HTR-8/SVneo (cell line): Measurements from ENCODE around the gene SLC2A11.

Source experiments
- DNase-seq: peaks from one replicate; pipeline ENCODE4 v3.0.0; 2011; ENCODE audit warnings: low spot score, mixed read lengths; ENCODE audit not compliant: insufficient read length
- FAIRE-seq: peaks from 2 replicates; lab custom pipeline; 2011; peaks lifted over from hg19 to GRCh38; lab: Jason Lieb, UNC

The SLC2A11 gene

DNA sequence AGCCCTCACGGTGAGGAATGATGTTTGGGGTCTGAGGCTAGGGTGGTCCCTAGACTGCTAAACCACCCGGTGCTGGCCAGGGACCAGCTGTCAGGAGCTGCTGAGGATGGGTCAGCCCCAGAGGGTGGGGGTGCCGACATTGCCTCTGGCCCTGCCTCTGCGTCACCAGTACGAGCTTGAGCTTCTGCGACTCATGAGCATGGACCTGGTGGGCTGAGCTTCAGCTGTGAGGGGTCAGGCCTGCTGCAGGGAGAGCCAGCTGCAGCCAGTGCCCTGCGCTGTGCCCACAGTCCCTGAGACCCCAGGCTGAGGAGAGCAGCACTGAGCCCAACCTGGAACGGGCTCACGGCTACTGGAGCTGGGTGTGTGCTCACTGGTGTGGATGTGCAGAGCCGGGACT, 25.9 kb upstream of the SLC2A11 start:
- no peak for FAIRE-seq
- DNase-seq = no peak

DNA sequence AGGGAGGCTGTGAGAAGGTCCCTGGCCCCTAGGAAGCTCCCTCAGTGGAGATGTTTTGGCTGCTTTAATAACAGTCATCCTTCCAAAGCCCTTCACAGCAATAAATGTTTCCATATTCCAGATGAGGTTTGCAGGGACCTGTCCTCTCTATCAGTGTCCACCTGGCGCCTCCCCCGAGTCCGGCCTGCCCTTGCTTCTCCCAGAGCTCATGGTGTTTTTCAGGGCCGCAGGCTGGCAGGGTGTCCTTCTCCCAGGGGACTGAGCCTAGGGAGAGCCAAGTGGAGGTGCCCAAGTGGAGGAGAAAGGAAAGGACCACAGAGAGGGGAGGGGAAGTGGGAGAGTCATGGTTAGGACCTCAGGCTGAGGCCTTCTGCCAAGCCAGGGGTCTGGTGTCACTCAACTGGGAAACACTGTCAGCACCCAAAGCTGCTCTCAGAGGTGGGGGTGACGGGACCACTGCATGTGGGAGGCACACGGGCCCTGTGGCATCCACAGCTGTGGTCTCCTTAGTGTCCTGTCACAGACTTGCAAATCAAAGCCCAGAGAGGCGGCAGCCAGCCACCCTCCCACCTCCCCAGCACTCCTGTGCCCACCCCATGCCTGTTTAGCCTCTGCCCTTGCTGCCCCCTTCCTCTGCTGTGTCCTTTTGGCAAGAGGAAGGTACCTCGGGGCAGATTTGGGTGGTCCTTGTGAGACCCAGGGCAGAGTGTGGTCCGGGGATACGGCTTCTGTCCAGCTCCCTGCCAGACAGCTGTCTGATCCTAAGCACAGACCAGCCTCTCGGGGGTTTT, 25.3 kb upstream of the SLC2A11 start:
- no peak for DNase-seq
- no peak for FAIRE-seq

DNA sequence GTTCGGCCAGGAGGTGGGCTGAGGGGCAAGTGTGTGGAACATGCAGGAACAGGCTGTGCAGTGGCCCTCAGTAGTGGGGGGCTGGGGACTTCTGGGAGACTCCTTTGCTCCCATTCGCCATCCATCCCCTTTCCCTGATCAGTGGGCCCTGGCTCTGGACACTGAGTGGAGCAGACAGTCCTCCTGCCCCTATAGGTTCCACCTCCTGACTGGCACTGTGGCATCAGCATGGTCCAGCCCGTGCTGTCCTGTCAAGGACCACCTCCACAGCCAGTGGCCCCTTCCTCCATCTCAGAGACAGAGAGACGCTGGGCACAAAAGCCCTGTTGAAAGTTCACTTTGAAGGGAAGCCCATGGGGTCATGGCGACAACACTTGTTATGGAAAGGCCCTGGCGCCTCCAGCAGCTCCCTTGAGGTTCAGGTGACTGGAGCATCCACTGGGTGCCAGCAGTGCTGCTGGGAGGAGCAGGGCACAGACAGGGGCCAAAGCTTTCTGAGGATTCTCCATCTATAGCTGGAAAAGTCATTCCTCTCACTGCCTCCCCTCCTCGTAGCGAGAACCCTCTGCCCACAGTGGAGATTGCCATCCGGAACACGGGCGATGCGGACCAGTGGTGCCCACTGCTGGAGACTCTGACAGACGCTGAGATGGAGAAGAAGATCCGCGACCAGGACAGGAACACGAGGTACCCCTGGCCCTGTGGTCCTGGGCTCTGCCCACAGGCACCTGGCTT, 24.5 kb upstream of the SLC2A11 start:
- no peak for DNase-seq
- no peak for FAIRE-seq

DNA sequence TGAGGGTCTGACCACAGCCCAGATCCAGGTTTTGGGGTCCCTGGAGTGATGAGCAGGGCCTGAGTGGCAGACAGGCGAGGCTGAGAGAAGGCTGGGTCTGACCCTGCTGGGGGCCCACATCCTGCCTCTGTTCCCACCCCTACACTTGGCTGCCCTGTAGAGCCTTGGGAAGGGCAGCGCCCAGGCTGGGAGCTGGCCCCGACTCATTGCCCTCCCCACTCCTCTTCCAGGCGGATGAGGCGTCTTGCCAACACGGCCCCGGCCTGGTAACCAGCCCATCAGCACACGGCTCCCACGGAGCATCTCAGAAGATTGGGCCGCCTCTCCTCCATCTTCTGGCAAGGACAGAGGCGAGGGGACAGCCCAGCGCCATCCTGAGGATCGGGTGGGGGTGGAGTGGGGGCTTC, 23.8 kb upstream of the SLC2A11 start:
- FAIRE-seq = no peak

DNA sequence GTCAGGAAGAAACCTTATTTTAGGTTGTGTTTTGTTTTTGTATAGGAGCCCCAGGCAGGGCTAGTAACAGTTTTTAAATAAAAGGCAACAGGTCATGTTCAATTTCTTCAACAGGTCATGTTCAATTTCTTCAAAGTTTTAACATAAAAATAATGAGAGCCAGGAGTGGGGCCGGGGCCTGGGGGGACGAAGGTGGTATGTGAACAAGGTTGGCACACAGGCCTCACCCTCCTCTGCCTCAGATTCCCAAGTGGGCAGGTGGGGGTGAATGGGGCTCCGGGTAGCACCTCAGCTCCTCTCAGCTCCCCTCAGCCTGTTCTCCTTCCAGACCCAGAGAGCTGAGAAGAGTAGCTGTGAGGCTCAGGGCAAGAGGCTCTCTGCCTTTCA, 23.3 kb upstream of the SLC2A11 start:
- DNase-seq (no peak), FAIRE-seq (no peak)

More for the DNA sequence above, 23.8 kb upstream of the SLC2A11 start:
- no peak for DNase-seq

DNA sequence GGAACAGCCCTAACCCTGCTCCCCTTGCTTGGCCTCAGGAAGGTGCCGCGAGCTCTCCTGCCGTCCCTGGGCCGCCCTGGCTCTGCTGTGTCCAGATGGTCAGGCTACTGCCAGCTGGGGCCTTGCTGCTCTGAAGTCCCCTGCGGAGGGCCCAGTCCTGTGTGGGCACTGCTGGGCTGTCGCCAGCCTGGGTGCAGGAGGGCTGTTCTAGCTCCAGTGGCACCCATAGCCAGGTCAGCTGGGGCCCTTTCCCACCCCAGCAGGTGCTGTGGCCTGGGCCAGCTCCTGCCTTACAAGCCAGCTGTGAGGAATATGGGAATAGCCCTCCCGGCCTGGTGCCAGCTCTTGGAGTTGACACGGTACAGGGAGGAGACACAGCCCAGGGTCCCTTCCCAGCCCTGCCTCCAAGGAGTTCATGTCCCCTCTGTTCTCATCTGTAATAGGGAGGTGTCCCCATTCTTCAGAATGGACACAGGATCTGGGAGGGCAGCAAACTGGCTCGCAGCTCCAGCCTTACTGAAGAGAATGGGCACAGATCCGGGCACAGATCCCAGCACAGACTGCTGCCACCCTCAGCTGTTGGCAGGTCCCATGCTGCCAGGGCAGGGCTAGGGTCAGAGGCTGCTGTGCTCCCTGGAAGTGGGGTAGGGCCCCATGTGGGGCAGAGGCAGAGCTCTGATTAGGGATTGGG, 22.7 kb upstream of the SLC2A11 start:
- FAIRE-seq = no peak
- no peak for DNase-seq

DNA sequence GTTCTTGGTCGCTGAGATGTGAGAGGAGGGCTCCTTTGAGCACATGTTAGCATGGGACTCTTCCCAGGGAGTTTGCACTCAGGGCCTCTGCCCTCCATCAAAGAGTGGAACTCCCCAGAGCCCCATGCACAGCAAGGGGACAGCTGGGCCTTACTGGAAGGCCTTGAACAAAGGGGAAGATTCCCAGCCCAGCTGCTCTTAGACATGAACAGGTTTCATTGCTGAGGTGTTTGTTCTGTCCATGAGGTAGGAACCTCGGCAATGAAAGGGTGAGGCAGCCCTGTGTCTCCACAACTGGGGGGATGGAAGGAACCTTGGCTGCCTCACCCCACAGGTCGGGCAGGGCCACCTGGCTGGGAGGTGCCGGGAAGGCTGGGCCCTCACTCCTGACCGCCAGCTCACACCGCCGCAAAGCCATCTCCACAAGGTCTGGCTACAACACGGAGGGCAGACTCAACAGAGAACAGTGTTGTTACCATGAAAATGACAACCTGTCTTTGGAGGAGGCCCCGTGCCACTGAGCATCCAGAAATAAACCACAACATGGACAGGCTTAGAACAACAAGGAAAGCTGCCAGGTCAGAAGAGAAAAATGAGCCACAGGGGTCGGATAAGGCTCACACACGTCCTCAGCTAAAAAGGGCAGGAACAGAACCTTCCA, 22.1 kb upstream of the SLC2A11 start:
- DNase-seq (no peak), FAIRE-seq (no peak)

DNA sequence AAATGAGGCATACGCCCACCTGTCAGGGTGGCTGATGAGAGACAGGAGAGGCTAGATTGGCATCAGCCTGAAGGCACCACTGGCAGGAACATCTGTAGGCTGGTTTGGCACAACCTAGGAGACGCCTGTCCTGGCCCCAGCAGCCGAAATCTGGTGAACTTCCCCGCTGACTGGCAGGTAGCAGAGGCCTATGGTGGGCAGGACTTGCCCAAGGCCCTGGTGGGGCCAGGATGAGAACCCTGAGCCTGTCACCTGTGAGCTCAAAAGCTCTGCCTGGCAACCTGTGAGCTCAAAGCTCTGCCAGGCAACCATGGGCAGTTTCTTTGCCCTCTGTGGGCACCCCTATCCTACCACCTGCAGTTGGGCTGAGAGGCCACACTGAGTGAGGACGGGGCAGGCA, 21.4 kb upstream of the SLC2A11 start:
- DNase-seq (no peak), FAIRE-seq (no peak)

DNA sequence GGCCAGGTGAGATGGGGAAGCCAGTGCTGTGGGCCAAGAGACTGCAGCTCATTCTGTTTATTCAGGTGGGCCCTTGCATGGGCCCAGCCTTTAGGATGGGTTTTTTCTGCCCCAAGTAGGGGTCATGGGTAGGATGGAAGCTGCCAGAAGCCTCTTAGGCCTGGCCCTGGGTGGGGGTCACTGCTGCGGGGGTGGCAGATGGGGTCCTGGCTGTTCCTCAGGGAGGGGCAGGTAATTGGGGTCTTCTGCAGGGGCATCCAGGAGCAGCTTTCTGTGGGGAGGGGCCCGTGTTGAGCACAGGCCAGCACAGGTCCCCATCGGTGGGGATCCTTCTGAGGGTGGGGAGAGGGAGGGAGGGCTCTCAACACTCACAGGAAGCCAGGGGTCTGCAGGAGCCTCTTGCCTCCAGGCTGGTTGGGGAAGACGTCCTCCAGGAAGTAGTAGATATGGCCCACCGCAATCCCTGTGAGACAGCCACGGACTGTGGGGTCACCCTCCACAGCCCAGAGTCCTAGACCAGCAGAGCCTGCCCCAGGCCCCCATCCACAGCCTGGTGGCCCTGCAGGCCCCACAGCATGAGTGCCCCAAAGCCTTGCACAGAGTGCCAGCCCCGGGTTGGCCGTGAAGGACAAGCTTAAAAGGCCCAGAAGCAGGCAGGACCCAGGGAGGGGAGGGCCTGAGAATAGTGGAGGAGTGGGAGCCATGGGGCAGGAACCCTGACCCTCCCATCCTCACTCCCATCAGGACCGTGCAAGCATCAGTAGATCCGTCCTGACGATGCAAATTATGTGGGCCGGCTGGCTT, 20.8 kb upstream of the SLC2A11 start:
- no peak for DNase-seq
- no peak for FAIRE-seq

DNA sequence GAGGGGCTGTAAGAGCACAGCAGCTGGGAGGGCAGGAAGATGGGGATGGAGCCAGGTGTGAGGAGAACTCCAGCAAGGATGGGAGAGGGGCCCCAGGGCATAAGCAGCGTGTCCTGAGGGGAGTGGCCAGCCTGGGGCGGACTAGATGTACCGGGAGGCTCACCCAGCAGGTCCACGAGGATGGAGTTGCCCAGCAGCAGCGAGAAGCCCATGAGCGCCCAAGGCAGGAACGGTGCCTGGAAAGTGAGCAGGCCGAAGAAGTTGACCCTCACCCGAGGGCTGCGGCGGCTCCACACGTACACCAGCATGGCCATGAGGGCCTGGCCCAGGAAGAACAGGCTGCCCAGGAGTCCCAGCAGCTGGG, 20.2 kb upstream of the SLC2A11 start:
- FAIRE-seq = no peak
- no peak for DNase-seq

DNA sequence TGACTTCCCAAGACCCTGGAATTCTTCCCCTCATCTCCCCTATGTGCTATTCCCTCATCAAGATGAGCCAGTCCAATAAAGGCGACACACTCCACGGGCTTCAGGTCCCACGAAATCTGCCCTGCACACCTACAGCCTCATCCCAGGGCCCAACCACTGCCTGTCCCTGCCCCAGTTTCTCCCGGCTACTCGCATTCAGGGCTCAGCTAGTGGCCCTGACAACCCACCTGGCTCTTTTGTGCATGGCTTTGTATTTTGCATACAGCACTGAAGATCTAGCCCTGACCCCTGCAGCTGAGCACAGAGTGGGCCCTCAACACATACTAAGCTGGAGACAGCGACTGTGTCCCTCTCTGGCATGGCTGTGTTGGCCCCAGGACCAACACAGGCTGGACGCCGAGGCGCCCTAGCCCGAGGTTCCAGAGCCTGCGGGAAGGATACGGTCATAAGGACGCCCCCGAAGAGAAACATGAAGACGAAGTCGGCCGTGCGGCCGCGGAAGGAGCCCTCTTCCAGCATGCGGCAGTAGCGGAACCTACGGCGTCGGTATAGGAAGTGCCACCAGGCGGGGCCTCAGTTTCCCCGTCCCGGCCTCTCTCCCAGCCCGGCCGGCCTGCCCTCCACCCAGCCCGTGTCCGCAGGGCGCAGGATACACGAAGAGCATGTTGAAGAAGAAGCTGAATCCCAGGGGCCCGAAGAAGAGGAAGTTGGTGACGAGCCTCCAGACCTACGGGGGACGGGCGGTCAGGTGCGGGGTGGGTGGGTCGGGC, 19.6 kb upstream of the SLC2A11 start:
- DNase-seq (no peak), FAIRE-seq (no peak)

DNA sequence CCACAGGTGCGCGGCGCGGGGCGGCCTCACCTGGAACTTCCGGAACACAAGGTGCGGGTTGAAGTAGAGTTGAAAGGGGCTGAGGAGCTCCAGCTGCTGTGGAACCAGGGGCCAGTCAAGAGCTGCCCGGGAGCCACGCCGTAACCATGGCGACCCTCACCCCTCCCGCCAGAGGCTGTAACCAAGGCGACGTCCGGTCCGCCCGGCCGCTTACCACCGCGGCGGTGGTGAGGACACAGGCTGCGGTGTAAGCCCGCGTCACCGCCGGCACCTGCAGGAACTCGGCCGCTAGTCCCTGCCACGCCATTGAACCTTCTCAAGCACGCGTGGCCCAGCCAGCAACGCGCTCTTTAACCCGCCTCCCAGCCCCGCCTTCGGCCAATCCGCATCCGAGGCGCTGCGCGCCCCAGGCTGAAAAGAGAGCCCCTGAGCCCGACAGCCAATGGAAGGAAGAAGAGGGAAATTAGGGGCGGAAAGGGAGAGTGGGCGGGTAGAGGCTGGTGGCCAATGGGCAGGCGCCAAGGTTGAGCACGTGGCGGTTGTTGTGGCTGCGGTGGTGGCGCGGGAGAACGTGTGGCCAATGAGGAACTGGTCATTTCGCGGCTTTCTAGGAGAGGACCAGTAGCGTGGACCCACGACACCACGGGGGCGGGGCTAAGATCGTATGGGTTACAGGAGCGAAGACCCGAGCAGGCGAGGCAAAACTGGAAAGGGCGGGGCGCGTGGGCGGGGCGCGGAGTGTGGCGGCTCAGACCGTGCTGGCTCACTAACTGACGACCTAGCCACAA, 18.8 kb upstream of the SLC2A11 start, which contains the start of gene DERL3:
TSS of gene DERL3 (minus strand) at position 326 of the 788 bp plus-strand sequence. CDS start at position 307, 19 bp downstream.
- DNase-seq = no peak
- FAIRE-seq = no peak

DNA sequence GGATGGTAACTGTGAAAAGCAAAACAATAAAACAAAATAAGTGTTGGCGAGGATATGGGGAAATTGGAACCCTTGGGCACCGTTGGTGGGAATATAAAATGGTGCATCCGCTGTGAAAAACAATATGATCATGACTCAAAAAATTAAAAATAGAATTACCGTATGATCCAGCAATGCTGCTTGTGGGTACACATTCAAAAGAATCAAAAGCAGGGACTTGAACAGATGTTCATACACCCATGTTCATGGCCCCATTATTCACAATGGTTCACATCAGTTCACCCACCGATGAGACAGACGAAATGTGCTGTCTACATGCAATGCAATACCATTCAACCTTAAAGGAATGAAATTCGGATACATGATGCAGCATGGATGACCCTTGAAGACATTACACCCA, 17.6 kb upstream of the SLC2A11 start:
- DNase-seq (no peak), FAIRE-seq (no peak)

DNA sequence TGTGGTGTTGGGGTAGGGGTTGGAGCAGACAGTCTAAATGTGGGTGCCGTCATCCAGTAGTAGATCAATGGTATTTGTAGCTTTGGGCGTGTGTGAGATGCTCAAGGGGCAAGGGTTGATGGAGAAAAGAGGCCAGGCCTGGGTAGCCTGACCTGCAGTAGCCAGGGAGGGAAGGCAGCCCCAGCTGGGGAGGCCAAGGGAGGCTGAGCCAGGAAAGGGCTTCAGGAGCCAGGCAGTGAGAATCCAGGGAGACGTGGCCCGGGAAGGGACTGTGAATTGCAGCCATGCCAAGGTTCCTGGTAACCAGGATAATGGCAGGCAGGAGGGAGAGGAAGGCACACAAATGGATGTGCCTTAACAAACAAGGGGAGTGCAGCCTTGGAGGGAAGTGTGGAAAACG, 16.4 kb upstream of the SLC2A11 start:
- DNase-seq = no peak
- FAIRE-seq = no peak

DNA sequence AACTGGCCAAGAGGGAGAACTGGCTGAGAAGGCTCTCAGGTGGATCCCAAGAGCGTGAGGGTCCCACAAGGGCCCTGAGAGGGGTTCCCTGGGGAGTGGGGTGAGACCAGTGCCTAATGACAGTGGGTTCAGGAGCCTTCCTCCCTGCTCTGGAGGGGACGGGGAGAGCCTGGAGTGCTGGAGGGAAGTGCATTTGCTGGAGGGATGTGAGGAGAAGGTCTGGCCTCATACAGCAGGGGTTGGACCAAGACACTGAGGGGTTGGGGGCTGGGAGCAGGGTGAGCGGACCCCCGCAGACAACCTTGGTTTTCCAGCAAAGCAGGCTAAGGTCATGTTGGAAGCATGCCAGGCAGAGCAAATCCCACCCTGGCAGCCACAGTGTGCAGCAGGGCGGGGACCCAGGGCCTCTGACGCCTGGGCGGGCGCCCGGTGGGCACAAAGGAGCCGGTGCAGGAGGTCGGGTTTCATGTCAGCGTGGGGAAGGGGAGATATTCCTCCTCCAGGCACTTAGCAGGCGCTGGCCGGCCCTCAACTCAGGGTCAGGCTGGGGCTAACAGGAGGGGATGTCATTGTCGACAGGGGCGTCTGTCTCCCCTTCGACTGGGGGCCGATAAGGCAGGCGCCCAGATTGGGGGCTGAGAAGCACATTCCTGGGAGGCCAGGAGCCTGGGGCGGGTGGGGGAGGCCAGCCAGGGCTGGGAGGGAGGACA, 15.8 kb upstream of the SLC2A11 start:
- no peak for DNase-seq
- no peak for FAIRE-seq

DNA sequence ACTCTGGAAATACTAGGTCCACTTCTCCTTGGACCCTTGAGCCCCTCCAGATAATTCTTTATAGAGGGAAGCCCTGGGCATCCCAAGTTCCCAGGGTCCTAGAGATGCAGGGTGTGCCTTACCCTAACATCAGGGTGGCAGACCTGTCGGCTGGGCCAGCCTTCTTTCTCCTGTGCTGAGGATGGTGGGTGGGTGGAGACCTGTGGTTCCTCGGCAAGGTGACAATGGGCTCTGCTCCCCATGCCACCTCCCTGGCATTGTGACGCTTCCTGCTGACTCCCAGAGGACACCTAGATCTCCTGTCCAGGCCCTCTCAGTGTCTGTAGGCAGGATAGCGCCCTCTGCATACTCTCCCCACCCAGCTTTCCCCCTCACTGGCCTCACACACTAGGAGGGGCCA, 15.1 kb upstream of the SLC2A11 start:
- FAIRE-seq = no peak

DNA sequence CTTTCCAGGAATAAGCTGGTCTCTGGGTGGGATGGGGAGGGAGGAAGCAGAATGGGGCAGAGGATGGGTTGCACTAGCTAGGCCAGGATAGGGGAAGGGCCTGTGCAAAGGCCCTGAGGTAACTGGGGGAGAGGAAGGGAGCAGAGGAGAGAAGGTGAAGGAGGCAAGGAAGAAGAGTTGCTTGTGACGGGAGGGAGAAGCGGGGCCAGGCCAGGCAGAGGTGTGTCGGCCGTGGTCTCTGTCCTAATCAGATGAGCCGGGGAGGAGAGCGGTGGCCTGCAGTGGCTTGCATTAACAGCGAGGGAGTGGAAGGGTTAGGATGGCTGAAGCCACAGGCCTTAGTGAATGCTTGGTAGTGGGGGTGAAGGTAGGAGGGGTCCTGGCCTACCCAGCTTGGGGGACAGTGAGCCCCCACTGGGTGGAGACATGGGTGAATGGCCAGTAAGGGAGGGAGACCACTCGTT, 12.9 kb upstream of the SLC2A11 start:
- DNase-seq = no peak
- FAIRE-seq = no peak

More for the DNA sequence above, 15.1 kb upstream of the SLC2A11 start:
- DNase-seq = no peak
